Neuronal stem cell (in vitro differentiated cells): Measurements from ENCODE around the gene DLG5.

ENCODE experiments used
- DNase-seq: peaks from one replicate; pipeline ENCODE4 v3.0.0-alpha.2; 2013; ENCODE audit warnings: low spot score
- H2AFZ ChIP-seq: one replicate; pipeline ENCODE4 v1.6.1; 2013; ENCODE audit warnings: mild to moderate bottlenecking, low read length, inconsistent platforms
- H2AK5ac ChIP-seq: 2 replicates; pipeline ENCODE4 v1.6.1; 2013; ENCODE audit warnings: low read depth, mild to moderate bottlenecking, inconsistent platforms, low read length, moderate library complexity, mixed read lengths
- H2BK120ac ChIP-seq: 2 replicates; pipeline ENCODE4 v1.6.1; 2013; ENCODE audit warnings: low read depth, mild to moderate bottlenecking, inconsistent platforms, low read length, moderate library complexity, mixed read lengths
- H2BK12ac ChIP-seq: one replicate; pipeline ENCODE4 v1.6.1; 2013; ENCODE audit warnings: low read length, inconsistent platforms
- H2BK15ac ChIP-seq: 2 replicates; pipeline ENCODE4 v1.6.1; 2013; ENCODE audit warnings: mild to moderate bottlenecking, low read length, inconsistent platforms, mixed read lengths
- H2BK5ac ChIP-seq: one replicate; pipeline ENCODE4 v1.6.1; 2013; ENCODE audit warnings: inconsistent platforms, mild to moderate bottlenecking, low read length, moderate library complexity
- H3K14ac ChIP-seq: one replicate; pipeline ENCODE4 v1.6.1; 2013; ENCODE audit warnings: low read length, inconsistent platforms
- H3K18ac ChIP-seq: 2 replicates; pipeline ENCODE4 v1.6.1; 2013; ENCODE audit warnings: low read length, inconsistent platforms
- H3K23ac ChIP-seq: 2 replicates; pipeline ENCODE4 v1.6.1; 2013; ENCODE audit warnings: low read depth, mild to moderate bottlenecking, mixed read lengths, low read length, inconsistent platforms; ENCODE audit not compliant: poor library complexity
- H3K27ac ChIP-seq: replicated peaks from 3 replicates; pipeline ENCODE4 v1.5.1; 2013; ENCODE audit warnings: low read length, inconsistent platforms
- H3K27me3 ChIP-seq, 3 experiments: 2 replicates each; pipeline ENCODE4 v1.6.1; 2013; ENCODE audit warnings: low read length in 3 of 3, mild to moderate bottlenecking in 2 of 3, inconsistent platforms in 1 of 3, low read depth in 1 of 3, mixed read lengths in 1 of 3, moderate library complexity in 1 of 3; ENCODE audit not compliant: control insufficient read depth in 3 of 3, insufficient read depth in 3 of 3
- H3K36me3 ChIP-seq, 2 donors: replicated peaks in 1 of 2; 2 replicates each; pipeline ENCODE4 v1.6.1; 2013; ENCODE audit warnings: low read length in 2 of 2; ENCODE audit not compliant: control insufficient read depth in 2 of 2, insufficient read depth in 2 of 2
- H3K4ac ChIP-seq: 2 replicates; pipeline ENCODE4 v1.6.1; 2013; ENCODE audit warnings: inconsistent platforms, mild to moderate bottlenecking, low read length, moderate library complexity
- H3K4me1 ChIP-seq, 2 donors: 1 replicate in 1 of 2; 2 replicates in 1 of 2; pipeline ENCODE4 v1.6.1; 2013; ENCODE audit warnings: low read length in 2 of 2, low read depth in 1 of 2; ENCODE audit not compliant: control insufficient read depth in 2 of 2, insufficient read depth in 1 of 2
- H3K4me2 ChIP-seq: one replicate; pipeline ENCODE4 v1.6.1; 2013; ENCODE audit warnings: mild to moderate bottlenecking, low read length, inconsistent platforms; ENCODE audit not compliant: insufficient read depth, poor library complexity, severe bottlenecking
- H3K4me3 ChIP-seq, 2 donors: 2 replicates each; pipeline ENCODE4 v1.5.1; 2013; ENCODE audit warnings: low read length in 2 of 2, mild to moderate bottlenecking in 2 of 2, inconsistent platforms in 1 of 2, moderate library complexity in 1 of 2
- H3K79me1 ChIP-seq: one replicate; pipeline ENCODE4 v1.6.1; 2013; ENCODE audit warnings: low read depth, mild to moderate bottlenecking, inconsistent platforms, low read length, moderate library complexity
- H3K9ac ChIP-seq: one replicate; pipeline ENCODE4 v1.6.1; 2013; ENCODE audit warnings: mild to moderate bottlenecking, low read depth, low read length, inconsistent platforms; ENCODE audit not compliant: poor library complexity
- H3K9me3 ChIP-seq, 2 donors: replicated peaks in 1 of 2; 2 replicates each; pipeline versions ENCODE3 to v1.6.1; 2013; ENCODE audit warnings: low read length in 2 of 2, mild to moderate bottlenecking in 2 of 2, inconsistent platforms in 1 of 2, low read depth in 1 of 2, mixed read lengths in 1 of 2, moderate library complexity in 1 of 2; ENCODE audit not compliant: control insufficient read depth in 2 of 2, insufficient read depth in 1 of 2
- H4K8ac ChIP-seq: one replicate; pipeline ENCODE4 v1.6.1; 2013; ENCODE audit warnings: low read depth, mild to moderate bottlenecking, inconsistent platforms, low read length, moderate library complexity
- H4K91ac ChIP-seq: one replicate; pipeline ENCODE4 v1.6.1; 2013; ENCODE audit warnings: low read length, low read depth, mild to moderate bottlenecking, inconsistent platforms; ENCODE audit not compliant: poor library complexity
- WGBS, 2 donors: extraction: QIAGEN DNeasy Blood & Tissue Kit; methylation state at CpG; one replicate each; pipeline ENCODE4 v1.1.7; 2013; ENCODE audit warnings: missing lambda C conversion rate in 2 of 2, mixed read lengths in 1 of 2; ENCODE audit not compliant: insufficient read length in 2 of 2, insufficient replicate concordance in 1 of 2; ENCODE audit errors: extremely low coverage in 2 of 2; 5-methylcytosine and 5-hydroxymethylcytosine counted together

Gene DLG5

DNA sequence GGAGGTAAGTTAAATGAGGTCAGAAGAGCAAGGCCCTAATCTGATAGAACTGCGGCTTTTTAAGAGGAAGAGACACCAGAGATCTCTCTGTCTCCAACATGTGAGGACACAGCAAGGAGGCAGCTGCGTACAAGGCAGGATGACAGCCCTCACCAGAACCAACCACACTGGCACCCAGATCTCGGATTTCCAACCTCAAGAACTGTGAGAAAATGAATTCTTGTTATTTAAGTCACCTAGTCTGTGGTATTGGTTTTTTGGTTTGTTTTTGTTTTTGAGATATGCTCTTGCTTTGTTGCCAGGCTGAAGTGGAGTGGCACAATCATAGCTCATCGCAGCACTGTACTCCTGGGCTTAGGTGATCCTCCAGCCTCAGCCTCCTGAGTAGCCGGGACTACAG lies 127.2 kb downstream of the DLG5 start:
- Histone ChIP-seq H3K27ac (no peak overlapping the region), H3K4me1 (peaks cover 0 to 8% of the 10 kb centered on the region in 2 donors), H2BK12ac (no peak overlapping the region), H3K14ac (no peak overlapping the region), H2BK15ac (no peak overlapping the region), H4K91ac (no peak overlapping the region), H3K4ac (no peak overlapping the region), H3K36me3 (peaks cover 21 to 95% of the 10 kb centered on the region in 2 donors), H3K23ac (no peak overlapping the region), H2BK5ac (no peak overlapping the region), H3K4me2 (no peak overlapping the region), H2AK5ac (no peak overlapping the region), H3K9me3 (no peaks in the 10 kb centered on the region), H3K4me3 (no peak overlapping the region), H2AFZ (no peak overlapping the region), H4K8ac (no peak overlapping the region), H3K79me1 (peaks cover 3% of the 10 kb centered on the region), H3K27me3 (no peaks in the 10 kb centered on the region), H3K18ac (no peak overlapping the region), H2BK120ac (no peak overlapping the region), H3K9ac (no peak overlapping the region)
- WGBS, 2 donors, result no CpG with 5 or more reads among the region's 5 CpGs
- DNase-seq, result no peak

DNA sequence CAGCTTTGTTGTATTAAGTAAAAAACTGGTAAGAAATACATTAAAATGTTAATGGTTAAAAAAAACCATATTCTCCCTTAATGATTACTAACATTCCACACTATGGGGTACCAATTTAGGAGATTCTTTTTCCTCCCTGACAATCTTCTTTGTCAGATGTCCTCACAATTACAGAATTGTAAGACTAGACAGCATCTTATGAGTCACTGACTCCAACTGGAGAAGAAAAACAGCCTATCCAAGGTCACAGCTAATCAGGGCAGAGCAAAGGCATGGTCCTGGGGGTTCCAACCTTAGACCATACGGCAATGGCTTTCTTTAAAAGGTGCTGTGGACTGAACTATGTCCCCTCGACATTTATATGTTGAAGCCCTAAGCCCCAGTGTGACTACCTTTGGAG lies 127.6 kb downstream of the DLG5 start:
- Histone ChIP-seq H3K36me3 (peaks cover 21 to 95% of the 10 kb centered on the region in 2 donors), H3K14ac (no peak overlapping the region), H3K4me2 (no peak overlapping the region), H3K79me1 (peaks cover 3% of the 10 kb centered on the region), H2AK5ac (no peak overlapping the region), H3K4me3 (no peak overlapping the region), H4K8ac (no peak overlapping the region), H3K4me1 (peaks cover 0 to 8% of the 10 kb centered on the region in 2 donors), H2BK12ac (no peak overlapping the region), H2AFZ (no peak overlapping the region), H3K27me3 (no peaks in the 10 kb centered on the region), H2BK120ac (no peak overlapping the region), H2BK5ac (no peak overlapping the region), H3K4ac (no peak overlapping the region), H3K9me3 (no peaks in the 10 kb centered on the region), H4K91ac (no peak overlapping the region), H3K18ac (no peak overlapping the region), H3K23ac (no peak overlapping the region), H2BK15ac (no peak overlapping the region), H3K9ac (no peak overlapping the region), H3K27ac (no peak overlapping the region)
- no peak for DNase-seq
- no CpG with 5 or more reads among the region's 2 CpGs for WGBS, 2 donors

DNA sequence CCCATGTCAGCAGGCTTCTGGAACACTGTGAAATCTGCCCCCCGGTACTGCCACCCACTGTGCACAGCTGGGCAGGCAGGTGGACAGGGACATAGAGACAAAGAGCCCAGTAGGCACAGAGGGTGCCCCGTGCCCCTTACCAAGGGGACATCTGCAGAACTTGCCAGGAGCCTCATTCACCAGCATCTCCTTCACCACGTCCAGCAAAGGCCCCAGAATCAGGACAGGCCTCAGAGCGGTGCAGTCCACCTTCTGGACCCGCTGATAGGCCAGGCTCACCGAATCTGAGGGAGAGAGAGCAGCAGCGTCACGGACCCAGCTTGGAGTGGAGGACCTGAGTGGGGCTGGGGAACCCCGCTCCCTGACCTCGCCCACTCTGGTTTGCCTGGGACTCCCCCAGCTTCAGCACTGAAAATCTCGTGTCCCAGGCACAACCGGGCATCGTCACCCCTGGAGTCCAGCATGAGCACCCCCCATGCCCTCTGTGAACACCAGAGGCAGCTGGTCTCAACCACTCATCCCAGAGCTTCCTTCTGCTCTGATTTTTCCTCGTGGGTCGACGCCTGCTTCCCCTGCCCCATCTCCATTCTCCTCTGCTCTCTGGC lies 130.1 kb downstream of the DLG5 start:
- no peak overlapping the region for H3K18ac ChIP-seq
- no peak overlapping the region for H2AK5ac ChIP-seq
- no peak overlapping the region for H2BK12ac ChIP-seq
- H3K4ac ChIP-seq, result no peak overlapping the region
- H4K8ac ChIP-seq, result no peak overlapping the region
- no peak overlapping the region for H3K4me2 ChIP-seq
- no CpG with 5 or more reads among the region's 16 CpGs for WGBS, 2 donors
- no peaks in the 10 kb centered on the region for H3K9me3 ChIP-seq
- no peak overlapping the region for H3K23ac ChIP-seq
- H3K27ac ChIP-seq, result no peak overlapping the region
- H2BK15ac ChIP-seq, result no peak overlapping the region
- H2BK120ac ChIP-seq, result no peak overlapping the region
- no peak overlapping the region for H3K14ac ChIP-seq
- peaks cover 3% of the 10 kb centered on the region for H3K79me1 ChIP-seq
- H4K91ac ChIP-seq, result no peak overlapping the region
- H3K4me1 ChIP-seq, result peaks cover 0 to 2% of the 10 kb centered on the region in 2 donors
- no peak overlapping the region for H3K4me3 ChIP-seq
- no peaks in the 10 kb centered on the region for H3K27me3 ChIP-seq
- DNase-seq, result no peak
- H2BK5ac ChIP-seq, result no peak overlapping the region
- peaks cover 41 to 95% of the 10 kb centered on the region in 2 donors for H3K36me3 ChIP-seq
- no peak overlapping the region for H3K9ac ChIP-seq
- H2AFZ ChIP-seq, result no peak overlapping the region

DNA sequence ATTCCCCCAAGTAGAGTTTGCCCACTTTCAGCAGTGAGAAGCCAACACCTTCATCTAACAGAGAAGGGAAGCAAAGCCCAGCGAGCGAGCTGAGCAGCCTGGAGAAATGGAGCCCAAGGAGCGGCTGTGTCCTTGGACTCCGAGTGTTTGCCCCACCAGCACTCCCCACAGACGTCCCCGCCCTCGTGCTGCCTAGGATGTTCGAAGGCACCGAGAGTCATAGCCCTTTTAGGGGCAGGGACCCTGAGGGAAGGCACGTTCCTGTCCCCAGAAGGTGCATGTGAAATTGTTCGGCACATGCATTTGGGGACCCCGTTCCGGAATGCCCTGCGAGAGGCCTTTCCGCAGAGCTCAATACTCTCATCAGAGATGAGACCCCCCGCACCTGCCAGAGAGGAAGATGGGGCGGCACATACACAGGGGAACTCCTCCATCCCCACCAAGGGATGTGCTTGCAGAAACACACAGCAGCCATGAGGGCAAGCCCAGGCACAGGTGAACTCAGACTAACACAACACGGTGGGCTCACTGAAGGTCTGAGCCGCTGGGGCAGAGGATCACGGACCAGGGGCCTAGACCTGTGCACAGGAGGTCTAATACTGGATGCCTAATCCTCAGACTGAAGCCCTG lies 131.0 kb downstream of the DLG5 start:
- Histone ChIP-seq H3K27me3 (no peaks in the 10 kb centered on the region), H3K27ac (no peak overlapping the region), H2AK5ac (no peak overlapping the region), H3K18ac (no peak overlapping the region), H2BK12ac (no peak overlapping the region), H3K14ac (no peak overlapping the region), H2BK15ac (no peak overlapping the region), H2BK5ac (no peak overlapping the region), H3K9ac (no peak overlapping the region), H3K4me2 (no peak overlapping the region), H2AFZ (no peak overlapping the region), H4K91ac (no peak overlapping the region), H2BK120ac (no peak overlapping the region), H3K4me1 (no peaks in the 10 kb centered on the region), H4K8ac (no peak overlapping the region), H3K36me3 (peaks cover 42 to 96% of the 10 kb centered on the region in 2 donors), H3K4ac (no peak overlapping the region), H3K79me1 (peaks cover 3% of the 10 kb centered on the region), H3K9me3 (no peaks in the 10 kb centered on the region), H3K23ac (no peak overlapping the region), H3K4me3 (no peak overlapping the region)
- WGBS, 2 donors, result no CpG with 5 or more reads among the region's 20 CpGs
- DNase-seq, result no peak
